GM12878 (cell line): ENCODE data around the gene CR1L. TPM values are rescaled to one million over a fixed set of nuclear protein-coding genes. Genes with fewer than 3 reads are reported as not detected.

Source experiments
- ATAC-seq: fragments of 200-7000 bp; cut with Tn5 transposase; 3 replicates; pipeline ENCODE4 v1.9.1; 2020; ENCODE audit warnings: mild to moderate bottlenecking, moderate library complexity
- BruUV-seq: library from RNA; stranded (reverse); fragments of 400-500 nt; replicated peaks from 2 replicates; lab custom pipeline; 2021; lab: Mats Ljungman, UMichigan
- CTCF ChIA-PET: fragments of 300-600 bp; sonication (Branson Sonifier 250); formaldehyde crosslinking; extraction: SDS; loops from one replicate; lab custom pipeline; 2021; ENCODE audit warnings: inconsistent platforms; lab: Yijun Ruan, JAX
- POLR2A ChIA-PET: fragments of 350-600 bp; formaldehyde crosslinking; extraction: SDS; loops from one replicate; lab custom pipeline; 2021; ENCODE audit warnings: inconsistent platforms; lab: Charles Lee
- RAD21 ChIA-PET: fragments of 300-600 bp; sonication (Branson Sonifier 250); formaldehyde crosslinking; loops from one replicate; lab custom pipeline; 2023; ENCODE audit warnings: antibody characterized with exemption; ENCODE audit not compliant: unreplicated experiment; lab: Charles Lee
- SMC1A ChIA-PET: fragments of 300-600 bp; sonication (Branson Sonifier 250); formaldehyde crosslinking; loops from one replicate; lab custom pipeline; 2023; ENCODE audit not compliant: unreplicated experiment, uncharacterized antibody; lab: Charles Lee
- DNase-seq: peaks from one replicate; pipeline ENCODE4 v3.0.0-alpha.2; 2011; ENCODE audit warnings: low read depth, low spot score
- FAIRE-seq: peaks from 3 replicates; lab custom pipeline; 2011; peaks lifted over from hg19 to GRCh38; lab: Jason Lieb, UNC
- H2AFZ ChIP-seq: 2 replicates; pipeline ENCODE4 v1.6.0; 2011; ENCODE audit warnings: low read depth, low read length, control low read depth; ENCODE audit not compliant: control insufficient read depth
- H3K27ac ChIP-seq: 2 replicates; pipeline ENCODE4 v1.5.1; 2011; ENCODE audit warnings: control low read depth; ENCODE audit not compliant: control insufficient read depth, insufficient read depth
- H3K27me3 ChIP-seq, 2 experiments: replicated peaks in 1 of 2; 2 replicates each; pipeline versions ENCODE4 v1.6.0 to v1.6.1; 2011; ENCODE audit warnings: low read length in 1 of 2; ENCODE audit not compliant: control insufficient read depth in 2 of 2, insufficient read depth in 2 of 2
- H3K36me3 ChIP-seq, 2 experiments: 2 replicates each; pipeline ENCODE4 v1.5.1; 2011; ENCODE audit warnings: low read length in 1 of 2; ENCODE audit not compliant: control insufficient read depth in 2 of 2, insufficient read depth in 2 of 2
- H3K4me1 ChIP-seq: 2 replicates; pipeline ENCODE4 v1.6.1; 2011; ENCODE audit warnings: mild to moderate bottlenecking, low read length, moderate library complexity, mixed read lengths; ENCODE audit not compliant: control insufficient read depth, insufficient read depth
- H3K4me2 ChIP-seq: 2 replicates; pipeline ENCODE4 v1.6.0; 2011; ENCODE audit warnings: control low read depth; ENCODE audit not compliant: control insufficient read depth, insufficient read depth
- H3K4me3 ChIP-seq: fragments of 200-600 bp; sonication (generic); 2 replicates; pipeline ENCODE4 v1.5.1; 2016
- H3K79me2 ChIP-seq: 2 replicates; pipeline ENCODE4 v1.6.0; 2011; ENCODE audit warnings: low read length; ENCODE audit not compliant: control insufficient read depth, insufficient read depth
- H3K9ac ChIP-seq: 2 replicates; pipeline ENCODE4 v1.8.0; 2011; ENCODE audit warnings: low read length, control low read depth, mixed read lengths; ENCODE audit not compliant: control insufficient read depth, insufficient read depth
- H3K9me3 ChIP-seq: replicated peaks from 3 replicates; pipeline ENCODE4 v1.5.1; 2011; ENCODE audit warnings: mild to moderate bottlenecking, low read length; ENCODE audit not compliant: control insufficient read depth, insufficient read depth
- H4K20me1 ChIP-seq: 2 replicates; pipeline ENCODE4 v1.6.0; 2011; ENCODE audit not compliant: control insufficient read depth, insufficient read depth
- EED ChIP-seq: sonication (generic); IDR thresholded peaks from 2 replicates; pipeline ENCODE4 v1.6.1; 2016; ENCODE audit warnings: antibody characterized with exemption, low read depth
- WGBS: methylation state at CpG from one replicate; pipeline ENCODE4 v1.1.6; 2016; ENCODE audit warnings: low lambda C conversion rate; ENCODE audit not compliant: insufficient replicate concordance, insufficient coverage; ENCODE audit errors: missing lambda C conversion rate; 5-methylcytosine and 5-hydroxymethylcytosine counted together
- in situ Hi-C: fragments of 300-500 bp; cut with MboI; formaldehyde crosslinking; loops from 9 replicates; pipeline ENCODE4 v1.14.3; 2018; ENCODE audit warnings: mixed read lengths
- intact Hi-C: fragments of 100-400 bp; cut with micrococcal nuclease; formaldehyde crosslinking; loops from one replicate; pipeline ENCODE4 v1.14.2; 2022; ENCODE audit not compliant: unreplicated experiment
- polyA plus RNA-seq, 11 experiments: library from polyadenylated mRNA; depleted of rRNA in 4 of 11; unstranded in 6 of 11; stranded (reverse) in 5 of 11; fragments of >200 nt; fragmentation: Nextera tagmentation in 4 of 11; fragmentation: Illumina TruSeq in 1 of 11; extraction: Ambion mirVana in 4 of 11; extraction: Trizol in 1 of 11; gene quantifications; 1 replicate in 1 of 11; 2 replicates in 10 of 11; pipeline versions ENCODE4 v1.2.1 to v1.2.3, GENCODE V29; 2011 to 2016; ENCODE audit warnings: inconsistent platforms in 2 of 11, missing spikeins in 2 of 11, low read depth in 1 of 11
- total RNA-seq, 4 experiments: library from RNA; depleted of rRNA in 3 of 4; stranded (reverse); fragments of >200 nt in 3 of 4; fragmentation: Illumina TruSeq in 1 of 4; extraction: Trizol in 1 of 4; gene quantifications; 2 replicates each; pipeline versions ENCODE4 v1.2.1 to v1.2.3, GENCODE V29; 2013 to 2021
- TF ChIP-seq, protein P1 (sequence below): IDR thresholded peaks from 2 replicates; pipeline ENCODE4 v1.6.1; 2012; ENCODE audit warnings: improper control_type of control experiment, low read depth, low read length; ENCODE audit not compliant: insufficient replicate concordance

CR1L gene
- total and polyA plus RNA-seq, 10 of the 15 experiments (the other 5 are each of a cell fraction or from before 2014, with no cell fraction given), result 0.11 TPM; not detected in 9

DNA sequence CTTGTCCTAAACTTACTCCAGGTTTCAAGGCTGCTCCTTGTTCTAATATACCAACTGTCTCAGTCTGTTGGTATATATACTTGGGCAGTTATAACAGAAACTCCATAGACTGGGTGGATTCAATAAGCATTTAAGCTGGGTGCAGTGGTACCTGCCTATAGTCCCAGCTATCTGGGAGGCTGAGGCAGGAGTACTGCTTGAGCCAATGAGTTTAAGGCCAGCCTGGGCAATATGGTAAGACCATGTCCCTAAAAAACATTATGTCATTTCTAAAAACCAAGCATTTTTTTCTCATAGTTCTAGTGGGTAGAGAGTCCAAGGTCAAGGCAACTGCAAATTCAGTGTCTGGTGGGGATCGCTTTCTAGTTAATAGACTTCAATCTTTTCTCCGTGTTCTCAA, 17.4 kb upstream of the CR1L start:
- ChIA-PET SMC1A (no interaction called here), POLR2A (no interaction called here), RAD21 (no interaction called here), CTCF (no interaction called here)
- no peak overlapping the region for H3K27ac ChIP-seq
- WGBS, result 100% methylated on average over 2 of the region's 2 CpGs
- DNase-seq (no peak), FAIRE-seq (no peak), ATAC-seq (no peak)
- H3K4me2 ChIP-seq, result no peak overlapping the region
- no peak overlapping the region for H2AFZ ChIP-seq
- no peak overlapping the region for H3K4me3 ChIP-seq
- no peaks in the 10 kb centered on the region for H3K79me2 ChIP-seq
- no peak overlapping the region for H3K9ac ChIP-seq
- H3K36me3 ChIP-seq, result no peaks in the 10 kb centered on the region
- intact Hi-C loops (no loop called here), in situ Hi-C loops (no loop called here)
- H3K9me3 ChIP-seq, result no peaks in the 10 kb centered on the region
- no peaks in the 10 kb centered on the region for H3K4me1 ChIP-seq
- no peak for TF ChIP-seq EED
- TF ChIP-seq, protein P1, sequence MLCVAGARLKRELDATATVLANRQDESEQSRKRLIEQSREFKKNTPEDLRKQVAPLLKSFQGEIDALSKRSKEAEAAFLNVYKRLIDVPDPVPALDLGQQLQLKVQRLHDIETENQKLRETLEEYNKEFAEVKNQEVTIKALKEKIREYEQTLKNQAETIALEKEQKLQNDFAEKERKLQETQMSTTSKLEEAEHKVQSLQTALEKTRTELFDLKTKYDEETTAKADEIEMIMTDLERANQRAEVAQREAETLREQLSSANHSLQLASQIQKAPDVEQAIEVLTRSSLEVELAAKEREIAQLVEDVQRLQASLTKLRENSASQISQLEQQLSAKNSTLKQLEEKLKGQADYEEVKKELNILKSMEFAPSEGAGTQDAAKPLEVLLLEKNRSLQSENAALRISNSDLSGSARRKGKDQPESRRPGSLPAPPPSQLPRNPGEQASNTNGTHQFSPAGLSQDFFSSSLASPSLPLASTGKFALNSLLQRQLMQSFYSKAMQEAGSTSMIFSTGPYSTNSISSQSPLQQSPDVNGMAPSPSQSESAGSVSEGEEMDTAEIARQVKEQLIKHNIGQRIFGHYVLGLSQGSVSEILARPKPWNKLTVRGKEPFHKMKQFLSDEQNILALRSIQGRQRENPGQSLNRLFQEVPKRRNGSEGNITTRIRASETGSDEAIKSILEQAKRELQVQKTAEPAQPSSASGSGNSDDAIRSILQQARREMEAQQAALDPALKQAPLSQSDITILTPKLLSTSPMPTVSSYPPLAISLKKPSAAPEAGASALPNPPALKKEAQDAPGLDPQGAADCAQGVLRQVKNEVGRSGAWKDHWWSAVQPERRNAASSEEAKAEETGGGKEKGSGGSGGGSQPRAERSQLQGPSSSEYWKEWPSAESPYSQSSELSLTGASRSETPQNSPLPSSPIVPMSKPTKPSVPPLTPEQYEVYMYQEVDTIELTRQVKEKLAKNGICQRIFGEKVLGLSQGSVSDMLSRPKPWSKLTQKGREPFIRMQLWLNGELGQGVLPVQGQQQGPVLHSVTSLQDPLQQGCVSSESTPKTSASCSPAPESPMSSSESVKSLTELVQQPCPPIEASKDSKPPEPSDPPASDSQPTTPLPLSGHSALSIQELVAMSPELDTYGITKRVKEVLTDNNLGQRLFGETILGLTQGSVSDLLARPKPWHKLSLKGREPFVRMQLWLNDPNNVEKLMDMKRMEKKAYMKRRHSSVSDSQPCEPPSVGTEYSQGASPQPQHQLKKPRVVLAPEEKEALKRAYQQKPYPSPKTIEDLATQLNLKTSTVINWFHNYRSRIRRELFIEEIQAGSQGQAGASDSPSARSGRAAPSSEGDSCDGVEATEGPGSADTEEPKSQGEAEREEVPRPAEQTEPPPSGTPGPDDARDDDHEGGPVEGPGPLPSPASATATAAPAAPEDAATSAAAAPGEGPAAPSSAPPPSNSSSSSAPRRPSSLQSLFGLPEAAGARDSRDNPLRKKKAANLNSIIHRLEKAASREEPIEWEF, result no peak
- no peaks in the 10 kb centered on the region for H3K27me3 ChIP-seq
- no peaks in the 10 kb centered on the region for H4K20me1 ChIP-seq
- BruUV-seq, result no TSS peak
